Measurements from ENCODE around the gene FOXL2.

FOXL2 gene

GRCh38 chr3:138946663-138947494 lies at the start of gene FOXL2, which contains the start of gene FOXL2NB:
TSS of gene FOXL2 (minus strand) at chr3:138947137. CDS start at chr3:138946722, 415 bp downstream.
TSS of gene FOXL2NB (plus strand) at chr3:138947217. CDS start at chr3:138947365, 148 bp downstream.
- no peak for DNase-seq (ENCODE audit: low read depth in 3 of 3)

GRCh38 chr3:138995706-138996105 lies 48.8 kb upstream of the FOXL2 start:
- no peak for DNase-seq (ENCODE audit: low read depth in 3 of 3)

GRCh38 chr3:138987181-138987580 lies 40.2 kb upstream of the FOXL2 start:
- DNase-seq (ENCODE audit: low read depth in 3 of 3) = no peak

- no peak for DNase-seq (ENCODE audit: low read depth in 3 of 3)
Measured at GRCh38 chr3:138985932-138986331, 39.0 kb upstream of the FOXL2 start.

GRCh38 chr3:138984816-138985215 lies 37.9 kb upstream of the FOXL2 start:
- no peak for DNase-seq (ENCODE audit: low read depth in 3 of 3)

GRCh38 chr3:138976047-138976446 lies 29.1 kb upstream of the FOXL2 start:
- no peak for DNase-seq (ENCODE audit: low read depth in 3 of 3)

- no peak for DNase-seq (ENCODE audit: low read depth in 3 of 3)
Measured at GRCh38 chr3:138975351-138975750, 28.4 kb upstream of the FOXL2 start.

GRCh38 chr3:138974462-138974861 lies 27.5 kb upstream of the FOXL2 start:
- DNase-seq (ENCODE audit: low read depth in 3 of 3) = no peak

GRCh38 chr3:138972941-138973340 lies 26.0 kb upstream of the FOXL2 start:
- no peak for DNase-seq (ENCODE audit: low read depth in 3 of 3)

GRCh38 chr3:138971766-138972320 lies 24.9 kb upstream of the FOXL2 start:
- DNase-seq (ENCODE audit: low read depth in 3 of 3) = no peak

GRCh38 chr3:138964923-138965322 lies 18.0 kb upstream of the FOXL2 start:
- no peak for DNase-seq (ENCODE audit: low read depth in 3 of 3)

GRCh38 chr3:138964264-138964663 lies 17.3 kb upstream of the FOXL2 start:
- no peak for DNase-seq (ENCODE audit: low read depth in 3 of 3)

GRCh38 chr3:138962854-138963560 lies 16.1 kb upstream of the FOXL2 start:
- DNase-seq (ENCODE audit: low read depth in 3 of 3) = no peak

- DNase-seq (ENCODE audit: low read depth in 3 of 3) = no peak
Measured at GRCh38 chr3:138960417-138960852, 13.5 kb upstream of the FOXL2 start.

GRCh38 chr3:138950701-138951100 lies 3.8 kb upstream of the FOXL2 start:
- no peak for DNase-seq (ENCODE audit: low read depth in 3 of 3)

- DNase-seq (ENCODE audit: low read depth in 3 of 3) = no peak
Measured at GRCh38 chr3:138950006-138950644, 3.2 kb upstream of the FOXL2 start.

- DNase-seq (ENCODE audit: low read depth in 3 of 3) = no peak
Measured at GRCh38 chr3:138949445-138950005, 2.6 kb upstream of the FOXL2 start.

GRCh38 chr3:138949002-138949418 lies 2.1 kb upstream of the FOXL2 start:
- DNase-seq (ENCODE audit: low read depth in 3 of 3) = no peak

- DNase-seq (ENCODE audit: low read depth in 3 of 3) = no peak
Measured at GRCh38 chr3:138948371-138949001, 1.5 kb upstream of the FOXL2 start.

GRCh38 chr3:138947495-138948121 lies 671 bp upstream of the FOXL2 start:
- DNase-seq (ENCODE audit: low read depth in 3 of 3) = no peak
